GM12892 (cell line): Measurements from ENCODE around the gene WFDC6.

Experiments used
- POLR2A ChIP-seq: IDR thresholded peaks from 2 replicates; pipeline ENCODE4 v1.6.1; 2011; ENCODE audit warnings: low read depth, low read length, control low read depth
- POLR2AphosphoS5 ChIP-seq: IDR thresholded peaks from 2 replicates; pipeline ENCODE4 v1.6.1; 2011; ENCODE audit warnings: low read depth, low read length, control low read depth
- TAF1 ChIP-seq: IDR thresholded peaks from 2 replicates; pipeline ENCODE4 v1.6.1; 2011; ENCODE audit warnings: low read depth, mild to moderate bottlenecking, control low read depth, low read length, borderline replicate concordance

DNA sequence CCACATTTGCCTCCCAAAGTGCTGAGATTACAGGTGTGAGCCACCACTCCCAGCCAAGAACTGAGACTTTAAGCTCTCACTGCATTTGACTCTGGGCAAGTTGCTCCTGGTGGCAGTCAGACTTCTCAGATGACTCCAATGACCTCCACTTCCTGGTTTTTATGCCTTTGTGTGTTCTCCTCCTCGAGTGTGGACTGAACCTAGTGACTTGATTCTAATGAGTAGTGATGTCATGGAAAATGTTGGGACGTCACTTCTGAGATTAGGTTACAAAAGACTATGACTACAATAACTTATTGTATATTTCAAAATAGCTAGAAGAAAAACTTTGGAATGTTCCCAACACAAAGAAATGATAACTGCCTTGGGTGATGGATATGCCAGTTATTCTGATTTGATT is 35.9 kb downstream of the WFDC6 start:
- no peak for TF ChIP-seq POLR2AphosphoS5
- TF ChIP-seq POLR2A, result no peak
- TF ChIP-seq TAF1, result no peak
